Measurements from ENCODE around the gene HDAC4. TPM values are rescaled to one million over a fixed set of nuclear protein-coding genes. Genes with fewer than 3 reads are reported as not detected.

The HDAC4 gene
- total and polyA plus RNA-seq, 2 of the 4 experiments (the other 2 are of a cell fraction) = 4.1 to 7.2 TPM

GRCh38 chr2:239175181-239175580, 225.6 kb downstream of the HDAC4 start:
- Histone ChIP-seq H2BK20ac (ENCODE audit: low read depth, low read length) (no peak overlapping the region), H3K36me3 (ENCODE audit: control insufficient read depth, insufficient read depth, low read length) (peaks cover 38% of the 10 kb centered on the region), H3K4me2 (ENCODE audit: low read depth, low read length) (no peak overlapping the region), H2BK15ac (ENCODE audit: low read depth, low read length) (no peak overlapping the region), H3K27me3 (ENCODE audit: control insufficient read depth, insufficient read depth, low read length) (no peaks in the 10 kb centered on the region), H3K79me1 (ENCODE audit: low read depth in 1 of 2, low read length in 2 of 2) (no peaks in the 10 kb centered on the region), H3K23ac (ENCODE audit: low read depth, low read length) (no peak overlapping the region), H3K9ac (ENCODE audit: low read depth, low read length) (no peak overlapping the region), H2AFZ (replicated peaks; ENCODE audit: low read length, poor library complexity) (no peak overlapping the region), H2BK120ac (ENCODE audit: low read depth, low read length) (no peak overlapping the region), H4K91ac (ENCODE audit: insufficient read depth, low read depth, low read length) (no peak overlapping the region), H3K9me3 (ENCODE audit: control insufficient read depth, insufficient read depth, low read length) (peaks cover 8% of the 10 kb centered on the region; the same call in 1 of the 2 replicates), H3K4me1 (ENCODE audit: control insufficient read depth, insufficient read depth, low read length) (no peaks in the 10 kb centered on the region), H2AK5ac (ENCODE audit: low read depth, low read length) (no peak overlapping the region), H4K5ac (ENCODE audit: low read depth, low read length) (no peak overlapping the region), H4K20me1 (ENCODE audit: insufficient read depth, low read length) (no peaks in the 10 kb centered on the region), H4K8ac (ENCODE audit: low read depth in 2 of 2, low read length in 2 of 2) (no peak overlapping the region), H3K56ac (ENCODE audit: extremely low read depth, insufficient read depth, low read length) (no peak overlapping the region), H3K9me1 (ENCODE audit: insufficient read depth, low read length) (no peaks in the 10 kb centered on the region), H2BK5ac (ENCODE audit: low read depth, low read length, poor library complexity, severe bottlenecking) (no peak overlapping the region), H3K27ac (ENCODE audit: insufficient read depth, low read length) (no peak overlapping the region), H3K4ac (ENCODE audit: low read depth, low read length) (no peak overlapping the region), H3K18ac (ENCODE audit: low read depth, low read length) (no peak overlapping the region), H3K4me3 (ENCODE audit: insufficient read depth, low read depth, low read length) (no peak overlapping the region), H2AK9ac (replicated peaks; ENCODE audit: low read depth, low read length, poor library complexity) (no peak overlapping the region), H3K14ac (replicated peaks; ENCODE audit: low read depth, low read length) (no peak overlapping the region)
- in situ Hi-C loops (cut with MboI; ENCODE audit: low sequenced_read_pairs) = no loop called here
- intact Hi-C loops (cut with micrococcal nuclease) = no loop called here
- no peak for TF ChIP-seq CHD1 (IDR thresholded peaks at IDR 0.05; ENCODE audit: low read depth, low read length)
- BruUV-seq (replicated peaks) = no TSS peak
- dilution Hi-C loops (cut with HindIII; ENCODE audit: low sequenced_read_pairs, unreplicated experiment) = no loop called here
- 85% methylated on average over 5 of the region's 11 CpGs; no CpG with 5 or more reads in 1 of the 2 experiments for WGBS, 2 experiments (ENCODE audit: extremely low coverage in 2 of 2, insufficient read length in 1 of 2)
- ChIA-PET POLR2A (ENCODE audit: unreplicated experiment) (no interaction called here), CTCF (no interaction called here)
- ATAC-seq (ENCODE audit: low read depth) = no peak
- no peak for DNase-seq

Data from IMR-90 (cell line).